ENCODE measurements around the gene RAB3A.

DNA sequence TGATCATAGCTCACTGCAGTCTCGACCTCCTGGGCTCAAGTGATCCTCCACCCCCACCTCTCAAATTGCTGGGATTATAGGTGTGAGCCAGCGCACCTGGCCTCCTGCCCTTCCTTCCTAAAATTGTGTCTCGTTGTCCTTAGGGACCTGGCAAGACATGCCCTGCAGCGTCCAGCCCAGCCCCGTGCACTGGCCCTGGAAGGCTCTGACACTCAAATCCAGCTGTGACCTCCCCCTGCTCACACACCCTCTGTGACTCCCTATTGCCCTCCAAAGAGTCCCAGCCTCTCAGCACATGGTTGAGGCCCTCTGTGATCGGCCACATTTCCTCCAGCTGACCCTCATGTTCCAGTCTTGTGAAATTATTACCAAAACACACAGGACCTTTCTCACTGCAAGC is 5.9 kb downstream of the RAB3A start:
- TF ChIP-seq, protein P1, sequence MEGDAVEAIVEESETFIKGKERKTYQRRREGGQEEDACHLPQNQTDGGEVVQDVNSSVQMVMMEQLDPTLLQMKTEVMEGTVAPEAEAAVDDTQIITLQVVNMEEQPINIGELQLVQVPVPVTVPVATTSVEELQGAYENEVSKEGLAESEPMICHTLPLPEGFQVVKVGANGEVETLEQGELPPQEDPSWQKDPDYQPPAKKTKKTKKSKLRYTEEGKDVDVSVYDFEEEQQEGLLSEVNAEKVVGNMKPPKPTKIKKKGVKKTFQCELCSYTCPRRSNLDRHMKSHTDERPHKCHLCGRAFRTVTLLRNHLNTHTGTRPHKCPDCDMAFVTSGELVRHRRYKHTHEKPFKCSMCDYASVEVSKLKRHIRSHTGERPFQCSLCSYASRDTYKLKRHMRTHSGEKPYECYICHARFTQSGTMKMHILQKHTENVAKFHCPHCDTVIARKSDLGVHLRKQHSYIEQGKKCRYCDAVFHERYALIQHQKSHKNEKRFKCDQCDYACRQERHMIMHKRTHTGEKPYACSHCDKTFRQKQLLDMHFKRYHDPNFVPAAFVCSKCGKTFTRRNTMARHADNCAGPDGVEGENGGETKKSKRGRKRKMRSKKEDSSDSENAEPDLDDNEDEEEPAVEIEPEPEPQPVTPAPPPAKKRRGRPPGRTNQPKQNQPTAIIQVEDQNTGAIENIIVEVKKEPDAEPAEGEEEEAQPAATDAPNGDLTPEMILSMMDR (conservative IDR thresholded peaks at IDR 0.05), result no peak
- TF ChIP-seq EZH2 (IDR thresholded peaks at IDR 0.05; ENCODE audit: low read depth), result no peak
